ENCODE measurements around the gene TNNT3. TPM values are rescaled to one million over a fixed set of nuclear protein-coding genes. Genes with fewer than 3 reads are reported as not detected.

The TNNT3 gene
- total RNA-seq, 4 donors from 2014 or later = 4.4 to 8.6 (median 6.1) TPM

DNA sequence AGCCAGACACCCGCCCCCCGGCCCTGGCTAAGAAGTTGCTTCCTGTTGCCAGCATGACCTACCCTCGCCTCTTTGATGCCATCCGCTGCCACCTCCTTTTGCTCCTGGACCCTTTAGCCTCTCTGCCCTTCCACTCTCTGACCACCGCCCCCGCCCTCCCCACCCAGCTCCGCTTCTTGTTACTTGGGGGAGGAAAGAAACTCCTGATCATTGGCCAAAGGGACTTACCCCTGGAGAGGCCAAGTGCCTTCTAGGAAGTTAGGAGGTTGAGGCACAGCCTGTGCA, 27.7 kb upstream of the TNNT3 start, which contains the start of gene PRR33:
Gene PRR33 (minus strand): TSS at position 65 of the 285 bp plus-strand sequence. CDS start 1,311 bp downstream, outside the sequence.
- Histone ChIP-seq H3K27ac (peak within 1 kb of the TSS in 1 of 4 donors; percentile 29), H3K9me3 (no peaks in the 10 kb centered on the region), H3K4me3 (no peak within 1 kb of the TSS), H3K36me3 (peaks cover 0 to 8% (median 0%) of the 10 kb centered on the region in 3 donors), H3K4me1 (peaks cover 0 to 10% (median 0%) of the 10 kb centered on the region in 4 donors), H3K27me3 (no peaks in the 10 kb centered on the region)
- DNase-seq (ENCODE audit: low spot score in 2 of 2) = no peak
- WGBS, 2 donors = 64 to 78% methylated on average over 7 of the region's 7 CpGs
- TF ChIP-seq POLR2A (IDR thresholded peaks at IDR 0.05) (no peak), CTCF (IDR thresholded peaks at IDR 0.05) (no peak), EP300 (IDR thresholded peaks at IDR 0.05) (no peak)

GRCh38 chr11:1892116-1892515, 27.4 kb upstream of the TNNT3 start:
- Histone ChIP-seq H3K27me3 (no peaks in the 10 kb centered on the region), H3K4me1 (peaks cover 0 to 10% (median 0%) of the 10 kb centered on the region in 4 donors), H3K27ac (no peak overlapping the region), H3K36me3 (peaks cover 0 to 5% (median 0%) of the 10 kb centered on the region in 3 donors), H3K9me3 (no peaks in the 10 kb centered on the region), H3K4me3 (no peak overlapping the region)
- TF ChIP-seq CTCF (IDR thresholded peaks at IDR 0.05) = no peak
- no peak for TF ChIP-seq EP300 (IDR thresholded peaks at IDR 0.05)
- TF ChIP-seq POLR2A (IDR thresholded peaks at IDR 0.05) = no peak
- 33 to 55% methylated on average over 3 to 6 of the region's 7 CpGs for WGBS, 2 donors
- no peak for DNase-seq (ENCODE audit: low spot score in 2 of 2)

DNA sequence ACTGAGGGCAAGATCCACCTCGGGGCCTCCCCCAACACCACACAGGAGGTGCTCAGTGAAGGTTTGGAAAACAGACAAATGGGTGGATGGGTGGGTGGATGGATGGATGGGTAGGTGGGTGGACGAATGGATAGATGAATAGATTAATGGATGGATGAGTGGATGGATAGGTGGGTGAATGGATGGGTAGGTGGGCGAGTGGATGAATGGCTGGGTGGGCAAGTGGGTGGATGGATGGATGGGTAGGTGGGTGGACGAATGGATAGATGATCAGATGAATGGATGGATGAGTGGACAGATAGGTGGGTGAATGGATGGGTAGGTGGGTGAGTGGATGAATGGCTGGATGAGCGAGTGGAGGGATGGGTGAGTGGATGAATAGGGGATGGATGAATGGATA, 26.9 kb upstream of the TNNT3 start:
- Histone ChIP-seq H3K4me1 (peaks cover 0 to 10% (median 0%) of the 10 kb centered on the region in 4 donors), H3K27me3 (no peaks in the 10 kb centered on the region)

DNA sequence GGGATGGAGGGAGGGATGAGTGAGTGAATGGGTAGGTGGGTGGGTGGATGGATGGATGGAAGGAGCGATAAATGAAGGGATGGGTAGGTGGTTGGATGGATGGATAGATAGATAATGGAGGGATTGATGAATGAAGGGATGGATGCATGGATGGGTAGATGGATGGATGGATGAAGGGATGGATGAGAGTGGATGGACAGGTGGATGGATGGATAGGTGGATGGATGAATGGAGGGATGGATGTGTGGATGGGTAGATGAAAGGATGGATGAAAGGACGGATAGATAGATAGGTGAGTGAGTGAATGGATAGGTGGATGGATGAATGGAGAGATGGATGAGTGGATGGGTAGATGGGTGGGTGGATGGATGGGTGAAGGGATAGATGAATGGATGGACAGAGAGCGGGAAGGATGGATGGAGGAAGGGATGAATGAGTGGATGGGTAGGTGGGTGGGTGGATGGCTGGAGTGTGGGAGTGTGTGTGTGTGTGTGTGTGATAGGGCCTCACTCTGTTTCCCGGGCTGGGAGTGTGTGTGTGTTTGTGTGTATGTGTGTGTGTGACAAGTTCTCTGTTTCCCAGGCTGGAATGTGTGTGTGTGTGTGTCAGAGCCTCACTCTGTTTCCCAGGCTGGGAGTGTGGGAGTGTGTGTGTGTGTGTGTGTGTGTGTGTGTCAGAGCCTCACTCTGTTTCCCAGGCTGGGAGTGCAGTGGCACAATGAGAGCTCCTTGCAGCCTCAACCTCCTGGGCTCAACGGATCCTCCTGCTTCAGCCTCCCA, 25.7 kb upstream of the TNNT3 start:
- DNase-seq (ENCODE audit: low spot score in 2 of 2) = no peak
- WGBS, 2 donors = 89 to 98% methylated on average over 4 of the region's 5 CpGs
- Histone ChIP-seq H3K27me3 (no peaks in the 10 kb centered on the region), H3K9me3 (no peaks in the 10 kb centered on the region), H3K36me3 (no peaks in the 10 kb centered on the region), H3K4me3 (no peak overlapping the region), H3K27ac (no peak overlapping the region), H3K4me1 (peaks cover 0 to 10% (median 0%) of the 10 kb centered on the region in 4 donors)
- no peak for TF ChIP-seq EP300 (IDR thresholded peaks at IDR 0.05)
- no peak for TF ChIP-seq CTCF (IDR thresholded peaks at IDR 0.05)
- TF ChIP-seq POLR2A (IDR thresholded peaks at IDR 0.05) = no peak

More for the DNA sequence above, 26.9 kb upstream of the TNNT3 start:
- H3K27ac ChIP-seq = no peak overlapping the region
- DNase-seq (ENCODE audit: low spot score in 2 of 2) = no peak
- TF ChIP-seq POLR2A (IDR thresholded peaks at IDR 0.05) (no peak), EP300 (IDR thresholded peaks at IDR 0.05) (no peak), CTCF (IDR thresholded peaks at IDR 0.05) (no peak)
- 66 to 85% methylated on average over 5 of the region's 5 CpGs for WGBS, 2 donors
- H3K9me3 ChIP-seq = no peaks in the 10 kb centered on the region
- H3K36me3 ChIP-seq = peaks cover 0 to 2% (median 0%) of the 10 kb centered on the region in 3 donors
- no peak overlapping the region for H3K4me3 ChIP-seq

DNA sequence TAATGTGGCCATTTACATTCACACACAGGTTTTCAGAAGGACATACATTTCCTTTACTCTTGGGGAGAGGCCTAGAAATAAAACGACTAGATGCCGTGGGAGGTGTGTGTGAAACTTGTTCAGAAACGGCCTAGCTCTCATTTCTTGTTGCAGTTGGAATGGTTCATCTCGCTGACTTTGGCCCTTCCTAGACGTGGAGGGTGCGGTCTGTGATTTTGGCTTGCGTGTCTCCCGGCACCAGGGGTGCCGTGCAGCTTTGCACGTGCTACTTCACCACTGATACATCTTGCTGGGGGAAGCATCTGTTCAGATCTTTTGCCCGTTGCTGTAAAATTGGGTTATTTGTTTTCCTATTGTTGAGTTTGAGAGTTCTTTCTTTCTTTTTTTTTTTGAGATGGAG, 24.7 kb upstream of the TNNT3 start:
- H3K4me3 ChIP-seq = no peak overlapping the region
- no peaks in the 10 kb centered on the region for H3K9me3 ChIP-seq
- H3K27ac ChIP-seq = no peak overlapping the region
- H3K36me3 ChIP-seq = no peaks in the 10 kb centered on the region
- DNase-seq (ENCODE audit: low spot score in 2 of 2) = no peak
- 67 to 75% methylated on average over 11 of the region's 11 CpGs for WGBS, 2 donors
- no peaks in the 10 kb centered on the region for H3K27me3 ChIP-seq
- TF ChIP-seq CTCF (IDR thresholded peaks at IDR 0.05) = no peak
- no peak for TF ChIP-seq EP300 (IDR thresholded peaks at IDR 0.05)
- no peak for TF ChIP-seq POLR2A (IDR thresholded peaks at IDR 0.05)
- peaks cover 0 to 10% (median 0%) of the 10 kb centered on the region in 4 donors for H3K4me1 ChIP-seq
